DND-41 (cell line): ENCODE results near the gene FCN1.
"Not testable (repeated sequence)": the region's sequence is repeated elsewhere in the genome, so short reads cannot be mapped to it uniquely, and the experiment has no call there.

Source experiments
- ATAC-seq: fragments of 200-7000 bp; cut with Tn5 transposase; 3 replicates; pipeline ENCODE4 v1.9.1; 2021; ENCODE audit warnings: low read depth; ENCODE audit not compliant: insufficient read depth
- DNase-seq: peaks from one replicate; pipeline ENCODE4 v3.0.0-alpha.2; 2020
- H2AFZ ChIP-seq: 2 replicates; pipeline ENCODE4 v1.6.0; 2012; ENCODE audit warnings: low read depth, low read length
- H3K27ac ChIP-seq: 2 replicates; pipeline ENCODE4 v1.5.1; 2012; ENCODE audit warnings: low read length, inconsistent platforms
- H3K27me3 ChIP-seq: fragments of 200-600 bp; sonication (generic); 2 replicates; pipeline ENCODE4 v1.6.0; 2012; ENCODE audit warnings: low read length, mild to moderate bottlenecking, inconsistent platforms; ENCODE audit not compliant: insufficient read depth, poor library complexity
- H3K36me3 ChIP-seq: 2 replicates; pipeline ENCODE4 v1.5.1; 2012; ENCODE audit warnings: low read length, inconsistent platforms; ENCODE audit not compliant: insufficient read depth
- H3K4me1 ChIP-seq: 2 replicates; pipeline ENCODE4 v1.5.1; 2012; ENCODE audit warnings: mild to moderate bottlenecking, low read length; ENCODE audit not compliant: insufficient read depth
- H3K4me2 ChIP-seq: 2 replicates; pipeline ENCODE4 v1.6.0; 2012; ENCODE audit warnings: mild to moderate bottlenecking, moderate library complexity, low read length, inconsistent platforms; ENCODE audit not compliant: insufficient read depth
- H3K4me3 ChIP-seq, 2 experiments: fragments of 200-600 bp in 1 of 2; shearing (Covaris generic) in 1 of 2; 2 replicates each; pipeline ENCODE4 v1.5.1; 2012 to 2016; ENCODE audit warnings: inconsistent platforms in 2 of 2, low read length in 2 of 2, mild to moderate bottlenecking in 2 of 2, low read depth in 1 of 2, moderate library complexity in 1 of 2
- H3K79me2 ChIP-seq: 2 replicates; pipeline ENCODE4 v1.6.0; 2012; ENCODE audit warnings: low read length, inconsistent platforms; ENCODE audit not compliant: insufficient read depth
- H3K9ac ChIP-seq: 2 replicates; pipeline ENCODE4 v1.6.0; 2012; ENCODE audit warnings: low read depth, mild to moderate bottlenecking, inconsistent platforms, low read length, moderate library complexity
- H3K9me3 ChIP-seq: 2 replicates; pipeline ENCODE4 v1.5.1; 2012; ENCODE audit warnings: low read length, moderate library complexity, mild to moderate bottlenecking, inconsistent platforms; ENCODE audit not compliant: insufficient read depth, severe bottlenecking
- H4K20me1 ChIP-seq: 2 replicates; pipeline ENCODE4 v1.6.0; 2012; ENCODE audit warnings: low read length; ENCODE audit not compliant: insufficient read depth
- EZH2 ChIP-seq: IDR thresholded peaks from 3 replicates; pipeline ENCODE4 v1.6.1; 2012; ENCODE audit warnings: borderline replicate concordance, low read depth, mild to moderate bottlenecking, moderate library complexity, low read length, inconsistent platforms; ENCODE audit not compliant: severe bottlenecking
- TF ChIP-seq, protein P1 (sequence below): IDR thresholded peaks from 2 replicates; pipeline ENCODE4 v1.5.1; 2012; ENCODE audit warnings: borderline replicate concordance, low read length, moderate library complexity, mild to moderate bottlenecking; ENCODE audit not compliant: poor library complexity, severe bottlenecking; ENCODE audit errors: extremely low read depth

The FCN1 gene

DNA sequence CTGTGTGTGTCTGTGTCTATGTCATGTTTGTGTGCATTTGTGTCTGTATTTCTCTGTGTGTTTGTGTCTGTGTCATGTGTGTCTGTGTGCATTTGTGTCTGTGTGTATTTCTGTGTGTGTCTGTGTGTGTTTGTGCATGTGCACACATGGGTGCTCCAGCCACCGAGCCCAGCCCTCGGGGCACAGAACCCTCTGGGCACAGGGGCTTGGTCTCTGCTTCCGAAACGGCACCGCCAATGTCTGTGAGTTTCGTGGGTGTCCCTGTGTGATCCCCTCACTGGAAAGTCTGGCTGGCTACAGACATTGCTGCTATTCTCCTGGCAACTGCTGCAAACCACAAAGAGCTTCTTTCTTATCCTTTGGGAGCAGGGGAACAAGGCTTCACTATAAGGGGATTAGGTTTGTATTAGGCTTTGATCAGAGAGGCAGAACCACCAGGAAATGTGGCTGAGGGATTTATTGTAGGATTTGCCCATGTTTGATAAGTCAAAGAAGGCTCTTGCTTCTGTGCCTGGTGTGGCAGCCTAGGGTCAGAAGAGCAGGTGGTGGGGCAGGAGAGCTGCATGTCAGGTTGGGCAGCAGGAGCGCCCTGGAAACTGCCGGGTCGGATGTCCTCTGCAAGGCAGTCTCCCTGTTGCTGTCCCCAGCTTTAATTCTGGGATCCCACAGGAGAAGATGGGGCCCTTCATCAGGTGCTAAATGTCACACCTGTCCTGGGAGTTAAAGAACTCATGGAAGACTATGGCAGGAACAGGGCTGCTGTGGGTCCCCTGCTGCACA, 39.6 kb upstream of the FCN1 start:
- no peak for DNase-seq
- Histone ChIP-seq H3K9ac (no peak overlapping the region), H2AFZ (no peak overlapping the region)

DNA sequence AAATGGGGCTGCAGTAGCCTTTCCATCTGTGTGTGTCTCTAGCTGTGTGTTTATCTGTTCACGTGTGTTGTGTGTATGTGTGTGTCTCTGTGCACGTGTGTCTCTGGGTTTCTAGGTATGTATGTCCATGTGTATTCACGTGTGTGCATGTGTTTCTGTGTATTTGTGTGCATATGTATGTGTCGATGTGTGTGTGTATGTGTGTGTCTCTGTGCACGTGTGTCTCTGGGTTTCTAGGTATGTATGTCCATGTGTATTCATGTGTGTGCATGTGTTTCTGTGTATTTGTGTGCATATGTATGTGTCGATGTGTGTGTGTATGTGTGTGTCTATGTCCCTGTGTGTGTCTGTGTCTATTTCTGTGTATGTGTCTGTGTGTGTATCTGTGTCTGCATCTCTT, 38.7 kb upstream of the FCN1 start:
- H3K27ac ChIP-seq, H3K9ac ChIP-seq, H3K4me2 ChIP-seq, H3K4me1 ChIP-seq, DNase-seq, H3K9me3 ChIP-seq, H4K20me1 ChIP-seq, H3K79me2 ChIP-seq, H3K27me3 ChIP-seq, ATAC-seq, H3K4me3 ChIP-seq, H2AFZ ChIP-seq, H3K36me3 ChIP-seq: not testable (repeated sequence)

More for the DNA sequence above, 39.6 kb upstream of the FCN1 start:
- Histone ChIP-seq H3K27me3 (no peaks in the 10 kb centered on the region), H4K20me1 (no peaks in the 10 kb centered on the region; the same call in 1 of the 2 replicates), H3K9me3 (no peaks in the 10 kb centered on the region), H3K4me1 (no peaks in the 10 kb centered on the region), H3K4me3 (no peak overlapping the region), H3K27ac (no peak overlapping the region), H3K36me3 (no peaks in the 10 kb centered on the region), H3K79me2 (no peaks in the 10 kb centered on the region), H3K4me2 (no peak overlapping the region)
- TF ChIP-seq, protein P1, sequence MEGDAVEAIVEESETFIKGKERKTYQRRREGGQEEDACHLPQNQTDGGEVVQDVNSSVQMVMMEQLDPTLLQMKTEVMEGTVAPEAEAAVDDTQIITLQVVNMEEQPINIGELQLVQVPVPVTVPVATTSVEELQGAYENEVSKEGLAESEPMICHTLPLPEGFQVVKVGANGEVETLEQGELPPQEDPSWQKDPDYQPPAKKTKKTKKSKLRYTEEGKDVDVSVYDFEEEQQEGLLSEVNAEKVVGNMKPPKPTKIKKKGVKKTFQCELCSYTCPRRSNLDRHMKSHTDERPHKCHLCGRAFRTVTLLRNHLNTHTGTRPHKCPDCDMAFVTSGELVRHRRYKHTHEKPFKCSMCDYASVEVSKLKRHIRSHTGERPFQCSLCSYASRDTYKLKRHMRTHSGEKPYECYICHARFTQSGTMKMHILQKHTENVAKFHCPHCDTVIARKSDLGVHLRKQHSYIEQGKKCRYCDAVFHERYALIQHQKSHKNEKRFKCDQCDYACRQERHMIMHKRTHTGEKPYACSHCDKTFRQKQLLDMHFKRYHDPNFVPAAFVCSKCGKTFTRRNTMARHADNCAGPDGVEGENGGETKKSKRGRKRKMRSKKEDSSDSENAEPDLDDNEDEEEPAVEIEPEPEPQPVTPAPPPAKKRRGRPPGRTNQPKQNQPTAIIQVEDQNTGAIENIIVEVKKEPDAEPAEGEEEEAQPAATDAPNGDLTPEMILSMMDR, result no peak
- ATAC-seq, result no peak

DNA sequence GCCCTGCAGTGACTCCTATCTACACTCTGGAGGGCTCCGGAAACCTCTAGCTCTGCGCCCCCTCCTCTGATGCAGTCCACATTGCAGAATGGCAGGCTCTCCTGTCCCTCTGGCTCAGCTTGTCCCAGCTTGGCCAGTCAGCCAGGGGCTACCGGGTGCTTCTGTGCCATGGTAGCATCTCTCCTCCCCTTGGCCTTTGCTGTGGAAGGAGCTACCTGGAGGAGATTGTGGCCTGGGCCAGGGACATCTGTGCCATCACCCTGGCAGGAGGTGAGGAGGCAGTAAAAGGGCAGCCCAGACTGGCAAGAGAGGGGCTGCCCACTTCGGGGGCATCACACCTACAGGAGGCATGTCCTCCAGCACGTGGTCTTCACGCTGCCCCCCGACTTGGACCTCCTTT, 38.1 kb upstream of the FCN1 start:
- Histone ChIP-seq H4K20me1 (no peaks in the 10 kb centered on the region; the same call in 1 of the 2 replicates), H2AFZ (no peak overlapping the region), H3K4me2 (no peak overlapping the region), H3K9ac (no peak overlapping the region), H3K79me2 (no peaks in the 10 kb centered on the region), H3K36me3 (no peaks in the 10 kb centered on the region), H3K4me3 (no peak overlapping the region), H3K9me3 (no peaks in the 10 kb centered on the region), H3K4me1 (no peaks in the 10 kb centered on the region), H3K27ac (no peak overlapping the region), H3K27me3 (no peaks in the 10 kb centered on the region)
- no peak for ATAC-seq
- no peak for DNase-seq
- TF ChIP-seq, protein P1, result no peak
- TF ChIP-seq EZH2, result no peak

DNA sequence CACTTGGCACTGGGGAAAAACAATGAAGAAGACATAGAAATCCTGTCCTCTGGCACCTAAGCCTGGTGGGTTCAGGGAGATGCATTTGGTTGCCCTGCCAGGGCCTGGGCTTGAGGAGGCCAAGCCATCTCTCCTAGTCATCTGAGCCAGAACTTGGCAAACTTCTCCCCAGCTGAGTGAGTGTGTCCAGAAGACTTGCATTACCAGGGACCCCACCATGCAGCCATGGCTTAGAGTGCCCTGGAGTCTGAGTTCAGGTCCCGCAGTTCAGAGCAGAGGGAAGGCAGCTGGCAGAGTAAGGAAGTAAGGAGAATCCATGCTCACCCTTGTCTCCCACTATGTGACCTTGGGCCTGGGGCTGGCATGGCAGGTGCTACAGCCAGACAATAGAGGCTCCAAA, 37.4 kb upstream of the FCN1 start:
- no peak overlapping the region for H3K9ac ChIP-seq
- no peak overlapping the region for H3K27ac ChIP-seq
- ATAC-seq (no peak), DNase-seq (no peak)
- H3K36me3 ChIP-seq, result no peaks in the 10 kb centered on the region
- no peaks in the 10 kb centered on the region for H3K4me1 ChIP-seq
- H2AFZ ChIP-seq, result no peak overlapping the region
- TF ChIP-seq EZH2, result no peak
- TF ChIP-seq, protein P1, result no peak
- H3K79me2 ChIP-seq, result no peaks in the 10 kb centered on the region
- no peaks in the 10 kb centered on the region for H3K9me3 ChIP-seq
- H3K27me3 ChIP-seq, result no peaks in the 10 kb centered on the region
- H3K4me2 ChIP-seq, result no peak overlapping the region
- H3K4me3 ChIP-seq, result no peak overlapping the region
- no peaks in the 10 kb centered on the region; the same call in 1 of the 2 replicates for H4K20me1 ChIP-seq
